Body of pancreas (tissue), 4 donors: ENCODE measurements around the gene MAST4.

Experiments used
- POLR2A ChIP-seq, 3 donors: fragments of 450-650 bp; IDR thresholded peaks; one replicate each; pipeline ENCODE4 v1.6.1; 2016; ENCODE audit warnings: antibody characterized with exemption in 3 of 3, mild to moderate bottlenecking in 2 of 3
- TF ChIP-seq, protein P1 (sequence below), 7 experiments: fragments of 450-650 bp in 4 of 7; fragments of 200-600 bp in 3 of 7; sonication (generic) in 3 of 7; IDR thresholded peaks; one replicate each; pipeline ENCODE4 v1.5.1; 2016 to 2019; ENCODE audit warnings: antibody characterized with exemption in 7 of 7

- TF ChIP-seq, protein P1, sequence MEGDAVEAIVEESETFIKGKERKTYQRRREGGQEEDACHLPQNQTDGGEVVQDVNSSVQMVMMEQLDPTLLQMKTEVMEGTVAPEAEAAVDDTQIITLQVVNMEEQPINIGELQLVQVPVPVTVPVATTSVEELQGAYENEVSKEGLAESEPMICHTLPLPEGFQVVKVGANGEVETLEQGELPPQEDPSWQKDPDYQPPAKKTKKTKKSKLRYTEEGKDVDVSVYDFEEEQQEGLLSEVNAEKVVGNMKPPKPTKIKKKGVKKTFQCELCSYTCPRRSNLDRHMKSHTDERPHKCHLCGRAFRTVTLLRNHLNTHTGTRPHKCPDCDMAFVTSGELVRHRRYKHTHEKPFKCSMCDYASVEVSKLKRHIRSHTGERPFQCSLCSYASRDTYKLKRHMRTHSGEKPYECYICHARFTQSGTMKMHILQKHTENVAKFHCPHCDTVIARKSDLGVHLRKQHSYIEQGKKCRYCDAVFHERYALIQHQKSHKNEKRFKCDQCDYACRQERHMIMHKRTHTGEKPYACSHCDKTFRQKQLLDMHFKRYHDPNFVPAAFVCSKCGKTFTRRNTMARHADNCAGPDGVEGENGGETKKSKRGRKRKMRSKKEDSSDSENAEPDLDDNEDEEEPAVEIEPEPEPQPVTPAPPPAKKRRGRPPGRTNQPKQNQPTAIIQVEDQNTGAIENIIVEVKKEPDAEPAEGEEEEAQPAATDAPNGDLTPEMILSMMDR (IDR thresholded peaks at IDR 0.05) = no peak
- no peak for TF ChIP-seq POLR2A (IDR thresholded peaks at IDR 0.05)
Measured at GRCh38 chr5:66982470-66982869, 386.3 kb downstream of the MAST4 start.
